Measurements from ENCODE around the gene SF3A2.

Gene SF3A2

DNA sequence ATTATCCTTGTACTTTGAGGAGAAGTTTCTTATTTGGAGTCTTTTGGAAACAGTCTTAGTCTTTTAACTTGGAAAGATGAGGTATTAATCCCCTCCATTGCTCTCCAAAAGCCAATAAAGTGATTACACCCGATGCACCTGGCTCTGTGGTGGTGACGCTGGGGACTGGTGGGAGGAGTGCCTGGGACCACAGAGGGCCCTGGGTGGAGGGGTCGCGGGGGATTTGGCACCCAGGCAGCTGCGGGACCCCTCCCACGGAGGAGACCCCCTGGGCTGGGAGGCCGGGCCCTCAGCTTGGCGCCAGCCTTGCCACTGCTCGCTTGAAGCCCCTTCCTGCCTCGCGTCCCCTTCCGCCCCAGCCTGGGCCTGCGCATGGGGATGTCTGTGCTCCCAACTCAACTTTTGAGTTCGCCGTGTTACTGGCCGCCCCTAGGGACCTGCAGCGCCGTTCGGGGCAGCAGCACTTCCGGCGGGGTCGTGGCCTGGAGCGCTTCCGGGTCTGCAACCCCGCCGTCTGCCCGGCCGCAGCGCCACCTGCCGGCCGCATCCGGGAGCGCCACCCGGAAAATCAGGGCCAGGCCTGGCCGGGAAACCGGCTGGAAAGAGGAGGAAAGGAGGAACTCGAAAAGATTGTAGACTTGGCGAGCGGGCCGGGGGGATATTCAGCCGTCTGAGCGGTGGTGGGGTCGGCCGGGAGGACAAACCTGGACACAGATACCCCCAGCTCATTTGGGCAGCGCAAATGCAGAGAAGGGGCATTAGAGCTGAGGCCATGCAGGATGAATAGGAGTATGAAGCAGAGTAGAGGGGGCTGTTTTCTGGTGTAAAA is 36.9 kb downstream of the SF3A2 start (continued):
- TF ChIP-seq, protein P1, sequence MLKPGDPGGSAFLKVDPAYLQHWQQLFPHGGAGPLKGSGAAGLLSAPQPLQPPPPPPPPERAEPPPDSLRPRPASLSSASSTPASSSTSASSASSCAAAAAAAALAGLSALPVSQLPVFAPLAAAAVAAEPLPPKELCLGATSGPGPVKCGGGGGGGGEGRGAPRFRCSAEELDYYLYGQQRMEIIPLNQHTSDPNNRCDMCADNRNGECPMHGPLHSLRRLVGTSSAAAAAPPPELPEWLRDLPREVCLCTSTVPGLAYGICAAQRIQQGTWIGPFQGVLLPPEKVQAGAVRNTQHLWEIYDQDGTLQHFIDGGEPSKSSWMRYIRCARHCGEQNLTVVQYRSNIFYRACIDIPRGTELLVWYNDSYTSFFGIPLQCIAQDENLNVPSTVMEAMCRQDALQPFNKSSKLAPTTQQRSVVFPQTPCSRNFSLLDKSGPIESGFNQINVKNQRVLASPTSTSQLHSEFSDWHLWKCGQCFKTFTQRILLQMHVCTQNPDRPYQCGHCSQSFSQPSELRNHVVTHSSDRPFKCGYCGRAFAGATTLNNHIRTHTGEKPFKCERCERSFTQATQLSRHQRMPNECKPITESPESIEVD (tag by site-specific recombination; IDR thresholded peaks at IDR 0.05): no peak
- TF ChIP-seq SP2 (tag by site-specific recombination; IDR thresholded peaks at IDR 0.05) (peak; percentile 91), ZNF391 (tag by site-specific recombination; IDR thresholded peaks at IDR 0.05; ENCODE audit: borderline replicate concordance, low read depth) (peak; percentile 25; the same call in 1 of the 2 replicates), TCF7L2 (IDR thresholded peaks at IDR 0.05; ENCODE audit: borderline replicate concordance, low read depth, low read length) (no peak), ZNF660 (tag by site-specific recombination; IDR thresholded peaks at IDR 0.05) (peak; percentile 91), ZSCAN30 (tag by site-specific recombination; IDR thresholded peaks at IDR 0.05) (peak; percentile 96), SCRT2 (tag by site-specific recombination; IDR thresholded peaks at IDR 0.05) (peak; percentile 50), KLF9 (tag by site-specific recombination; IDR thresholded peaks at IDR 0.05; ENCODE audit: low read depth) (peak; percentile 53; the same call in 1 of the 2 replicates), ZNF791 (tag by site-specific recombination; IDR thresholded peaks at IDR 0.05) (no peak), ZFHX2 (tag by site-specific recombination; conservative IDR thresholded peaks at IDR 0.05) (peak; percentile 41; the same call in 1 of the 2 replicates), ZNF658 (tag by site-specific recombination; IDR thresholded peaks at IDR 0.05) (no peak), ZNF792 (tag by site-specific recombination; IDR thresholded peaks at IDR 0.05) (peak; percentile 79; the same call in 1 of the 2 replicates), ZXDB (tag by site-specific recombination; IDR thresholded peaks at IDR 0.05) (peak; percentile 74), ZFP37 (tag by site-specific recombination; IDR thresholded peaks at IDR 0.05) (peak; percentile 79), SCRT1 (tag by site-specific recombination; IDR thresholded peaks at IDR 0.05; ENCODE audit: borderline replicate concordance) (no peak), ZNF544 (tag by site-specific recombination; IDR thresholded peaks at IDR 0.05) (no peak), MYNN (tag by site-specific recombination; IDR thresholded peaks at IDR 0.05; ENCODE audit: borderline replicate concordance) (peak; percentile 71; the same call in 1 of the 2 replicates), RBAK (tag by site-specific recombination; IDR thresholded peaks at IDR 0.05) (no peak)
- TF ChIP-seq, protein P2, sequence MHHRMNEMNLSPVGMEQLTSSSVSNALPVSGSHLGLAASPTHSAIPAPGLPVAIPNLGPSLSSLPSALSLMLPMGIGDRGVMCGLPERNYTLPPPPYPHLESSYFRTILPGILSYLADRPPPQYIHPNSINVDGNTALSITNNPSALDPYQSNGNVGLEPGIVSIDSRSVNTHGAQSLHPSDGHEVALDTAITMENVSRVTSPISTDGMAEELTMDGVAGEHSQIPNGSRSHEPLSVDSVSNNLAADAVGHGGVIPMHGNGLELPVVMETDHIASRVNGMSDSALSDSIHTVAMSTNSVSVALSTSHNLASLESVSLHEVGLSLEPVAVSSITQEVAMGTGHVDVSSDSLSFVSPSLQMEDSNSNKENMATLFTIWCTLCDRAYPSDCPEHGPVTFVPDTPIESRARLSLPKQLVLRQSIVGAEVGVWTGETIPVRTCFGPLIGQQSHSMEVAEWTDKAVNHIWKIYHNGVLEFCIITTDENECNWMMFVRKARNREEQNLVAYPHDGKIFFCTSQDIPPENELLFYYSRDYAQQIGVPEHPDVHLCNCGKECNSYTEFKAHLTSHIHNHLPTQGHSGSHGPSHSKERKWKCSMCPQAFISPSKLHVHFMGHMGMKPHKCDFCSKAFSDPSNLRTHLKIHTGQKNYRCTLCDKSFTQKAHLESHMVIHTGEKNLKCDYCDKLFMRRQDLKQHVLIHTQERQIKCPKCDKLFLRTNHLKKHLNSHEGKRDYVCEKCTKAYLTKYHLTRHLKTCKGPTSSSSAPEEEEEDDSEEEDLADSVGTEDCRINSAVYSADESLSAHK (tag by site-specific recombination; IDR thresholded peaks at IDR 0.05): no peak
- TF ChIP-seq, protein P3, sequence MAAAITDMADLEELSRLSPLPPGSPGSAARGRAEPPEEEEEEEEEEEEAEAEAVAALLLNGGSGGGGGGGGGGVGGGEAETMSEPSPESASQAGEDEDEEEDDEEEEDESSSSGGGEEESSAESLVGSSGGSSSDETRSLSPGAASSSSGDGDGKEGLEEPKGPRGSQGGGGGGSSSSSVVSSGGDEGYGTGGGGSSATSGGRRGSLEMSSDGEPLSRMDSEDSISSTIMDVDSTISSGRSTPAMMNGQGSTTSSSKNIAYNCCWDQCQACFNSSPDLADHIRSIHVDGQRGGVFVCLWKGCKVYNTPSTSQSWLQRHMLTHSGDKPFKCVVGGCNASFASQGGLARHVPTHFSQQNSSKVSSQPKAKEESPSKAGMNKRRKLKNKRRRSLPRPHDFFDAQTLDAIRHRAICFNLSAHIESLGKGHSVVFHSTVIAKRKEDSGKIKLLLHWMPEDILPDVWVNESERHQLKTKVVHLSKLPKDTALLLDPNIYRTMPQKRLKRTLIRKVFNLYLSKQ (tag by site-specific recombination; IDR thresholded peaks at IDR 0.05; ENCODE audit: borderline replicate concordance): no peak
- TF ChIP-seq, protein P4, sequence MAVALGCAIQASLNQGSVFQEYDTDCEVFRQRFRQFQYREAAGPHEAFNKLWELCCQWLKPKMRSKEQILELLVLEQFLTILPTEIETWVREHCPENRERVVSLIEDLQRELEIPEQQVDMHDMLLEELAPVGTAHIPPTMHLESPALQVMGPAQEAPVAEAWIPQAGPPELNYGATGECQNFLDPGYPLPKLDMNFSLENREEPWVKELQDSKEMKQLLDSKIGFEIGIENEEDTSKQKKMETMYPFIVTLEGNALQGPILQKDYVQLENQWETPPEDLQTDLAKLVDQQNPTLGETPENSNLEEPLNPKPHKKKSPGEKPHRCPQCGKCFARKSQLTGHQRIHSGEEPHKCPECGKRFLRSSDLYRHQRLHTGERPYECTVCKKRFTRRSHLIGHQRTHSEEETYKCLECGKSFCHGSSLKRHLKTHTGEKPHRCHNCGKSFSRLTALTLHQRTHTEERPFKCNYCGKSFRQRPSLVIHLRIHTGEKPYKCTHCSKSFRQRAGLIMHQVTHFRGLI (tag by site-specific recombination; IDR thresholded peaks at IDR 0.05): peak; percentile 50; the same call in 1 of the 2 replicates
- TF ChIP-seq, protein P5, sequence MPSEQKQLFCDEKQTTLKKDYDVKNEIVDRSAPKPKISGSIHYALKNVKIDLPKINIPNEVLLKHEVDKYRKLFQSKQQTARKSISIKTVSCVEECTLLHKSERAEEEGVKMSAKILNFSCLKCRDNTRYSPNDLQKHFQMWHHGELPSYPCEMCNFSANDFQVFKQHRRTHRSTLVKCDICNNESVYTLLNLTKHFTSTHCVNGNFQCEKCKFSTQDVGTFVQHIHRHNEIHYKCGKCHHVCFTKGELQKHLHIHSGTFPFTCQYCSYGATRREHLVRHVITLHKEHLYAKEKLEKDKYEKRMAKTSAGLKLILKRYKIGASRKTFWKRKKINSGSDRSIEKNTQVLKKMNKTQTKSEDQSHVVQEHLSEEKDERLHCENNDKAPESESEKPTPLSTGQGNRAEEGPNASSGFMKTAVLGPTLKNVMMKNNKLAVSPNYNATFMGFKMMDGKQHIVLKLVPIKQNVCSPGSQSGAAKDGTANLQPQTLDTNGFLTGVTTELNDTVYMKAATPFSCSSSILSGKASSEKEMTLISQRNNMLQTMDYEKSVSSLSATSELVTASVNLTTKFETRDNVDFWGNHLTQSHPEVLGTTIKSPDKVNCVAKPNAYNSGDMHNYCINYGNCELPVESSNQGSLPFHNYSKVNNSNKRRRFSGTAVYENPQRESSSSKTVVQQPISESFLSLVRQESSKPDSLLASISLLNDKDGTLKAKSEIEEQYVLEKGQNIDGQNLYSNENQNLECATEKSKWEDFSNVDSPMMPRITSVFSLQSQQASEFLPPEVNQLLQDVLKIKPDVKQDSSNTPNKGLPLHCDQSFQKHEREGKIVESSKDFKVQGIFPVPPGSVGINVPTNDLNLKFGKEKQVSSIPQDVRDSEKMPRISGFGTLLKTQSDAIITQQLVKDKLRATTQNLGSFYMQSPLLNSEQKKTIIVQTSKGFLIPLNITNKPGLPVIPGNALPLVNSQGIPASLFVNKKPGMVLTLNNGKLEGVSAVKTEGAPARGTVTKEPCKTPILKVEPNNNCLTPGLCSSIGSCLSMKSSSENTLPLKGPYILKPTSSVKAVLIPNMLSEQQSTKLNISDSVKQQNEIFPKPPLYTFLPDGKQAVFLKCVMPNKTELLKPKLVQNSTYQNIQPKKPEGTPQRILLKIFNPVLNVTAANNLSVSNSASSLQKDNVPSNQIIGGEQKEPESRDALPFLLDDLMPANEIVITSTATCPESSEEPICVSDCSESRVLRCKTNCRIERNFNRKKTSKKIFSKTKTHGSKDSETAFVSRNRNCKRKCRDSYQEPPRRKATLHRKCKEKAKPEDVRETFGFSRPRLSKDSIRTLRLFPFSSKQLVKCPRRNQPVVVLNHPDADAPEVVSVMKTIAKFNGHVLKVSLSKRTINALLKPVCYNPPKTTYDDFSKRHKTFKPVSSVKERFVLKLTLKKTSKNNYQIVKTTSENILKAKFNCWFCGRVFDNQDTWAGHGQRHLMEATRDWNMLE (tag by site-specific recombination; conservative IDR thresholded peaks at IDR 0.05; ENCODE audit: low read depth): peak; percentile 70
- TF ChIP-seq, protein P6, sequence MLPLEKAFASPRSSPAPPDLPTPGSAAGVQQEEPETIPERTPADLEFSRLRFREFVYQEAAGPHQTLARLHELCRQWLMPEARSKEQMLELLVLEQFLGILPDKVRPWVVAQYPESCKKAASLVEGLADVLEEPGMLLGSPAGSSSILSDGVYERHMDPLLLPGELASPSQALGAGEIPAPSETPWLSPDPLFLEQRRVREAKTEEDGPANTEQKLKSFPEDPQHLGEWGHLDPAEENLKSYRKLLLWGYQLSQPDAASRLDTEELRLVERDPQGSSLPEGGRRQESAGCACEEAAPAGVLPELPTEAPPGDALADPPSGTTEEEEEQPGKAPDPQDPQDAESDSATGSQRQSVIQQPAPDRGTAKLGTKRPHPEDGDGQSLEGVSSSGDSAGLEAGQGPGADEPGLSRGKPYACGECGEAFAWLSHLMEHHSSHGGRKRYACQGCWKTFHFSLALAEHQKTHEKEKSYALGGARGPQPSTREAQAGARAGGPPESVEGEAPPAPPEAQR (tag by site-specific recombination; IDR thresholded peaks at IDR 0.05): no peak
